ENCODE measurements around the gene GJC1. TPM values are rescaled to one million over a fixed set of nuclear protein-coding genes. Genes with fewer than 3 reads are reported as not detected.
A peak's percentile ranks its signal among the peaks of the same experiment; 100 is the strongest.

GJC1 gene
- total and polyA plus RNA-seq, 2 experiments from 2014 or later = 14.8 to 37.3 TPM

DNA sequence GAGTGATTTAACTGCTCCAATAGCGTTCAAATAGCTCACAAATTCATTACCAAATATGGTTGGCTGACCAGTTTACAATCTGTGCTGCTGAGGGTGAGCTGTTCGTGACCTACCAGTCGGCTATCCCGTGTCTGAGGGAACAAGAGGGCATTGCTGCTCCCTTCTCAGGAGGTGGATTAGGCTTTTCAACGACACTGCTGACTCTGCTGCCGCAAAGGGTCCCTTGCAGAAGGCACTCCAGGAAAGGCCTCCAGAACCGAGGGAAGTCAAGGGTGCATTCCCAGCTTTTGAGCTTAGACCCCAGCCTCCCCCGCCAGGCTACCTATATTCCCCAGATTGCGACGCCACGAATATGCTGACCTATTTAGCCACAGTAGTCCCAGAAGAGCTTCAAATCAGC, 32.3 kb downstream of the GJC1 start:
- DNase-seq (ENCODE audit: low read depth in 1 of 2, low spot score in 1 of 2) = peak in 1 of 2 donors; percentile 72
- peaks cover 42% of the 10 kb centered on the region for H3K4me1 ChIP-seq (ENCODE audit: low read depth)
- H3K27me3 ChIP-seq = no peaks in the 10 kb centered on the region
- TF ChIP-seq CTCF (IDR thresholded peaks at IDR 0.05; ENCODE audit: low read depth, low read length) = no peak
- H3K36me3 ChIP-seq = peaks cover 7% of the 10 kb centered on the region
- no peak overlapping the region for H3K4me3 ChIP-seq
- peak overlapping the region; percentile 98 for H3K27ac ChIP-seq
- H3K9me3 ChIP-seq (ENCODE audit: low read depth) = no peaks in the 10 kb centered on the region

DNA sequence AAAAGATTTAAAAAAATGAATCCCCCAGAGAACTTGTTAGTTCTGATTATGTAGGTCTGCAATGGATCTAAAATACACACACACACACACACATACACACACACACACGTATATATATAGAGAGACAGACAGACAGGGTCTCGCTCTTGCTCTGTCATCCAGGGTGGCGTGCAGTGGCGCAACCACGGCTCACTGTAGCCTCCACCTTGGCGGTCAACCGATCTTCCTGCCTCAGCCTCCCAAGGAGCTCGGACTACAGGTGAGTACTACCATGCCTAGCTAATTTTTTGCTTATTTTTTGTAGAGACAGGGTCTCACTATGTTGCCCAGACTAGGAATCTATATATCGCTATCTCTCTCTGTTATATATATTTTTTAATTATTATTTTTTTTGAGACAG, 33.4 kb downstream of the GJC1 start:
- Histone ChIP-seq H3K27ac (peak overlapping the region; percentile 98), H3K4me1 (ENCODE audit: low read depth) (peaks cover 31% of the 10 kb centered on the region), H3K36me3 (peaks cover 2% of the 10 kb centered on the region), H3K4me3 (no peak overlapping the region), H3K27me3 (no peaks in the 10 kb centered on the region), H3K9me3 (ENCODE audit: low read depth) (no peaks in the 10 kb centered on the region)
- no peak for TF ChIP-seq CTCF (IDR thresholded peaks at IDR 0.05; ENCODE audit: low read depth, low read length)
- DNase-seq (ENCODE audit: low read depth in 1 of 2, low spot score in 1 of 2) = no peak

DNA sequence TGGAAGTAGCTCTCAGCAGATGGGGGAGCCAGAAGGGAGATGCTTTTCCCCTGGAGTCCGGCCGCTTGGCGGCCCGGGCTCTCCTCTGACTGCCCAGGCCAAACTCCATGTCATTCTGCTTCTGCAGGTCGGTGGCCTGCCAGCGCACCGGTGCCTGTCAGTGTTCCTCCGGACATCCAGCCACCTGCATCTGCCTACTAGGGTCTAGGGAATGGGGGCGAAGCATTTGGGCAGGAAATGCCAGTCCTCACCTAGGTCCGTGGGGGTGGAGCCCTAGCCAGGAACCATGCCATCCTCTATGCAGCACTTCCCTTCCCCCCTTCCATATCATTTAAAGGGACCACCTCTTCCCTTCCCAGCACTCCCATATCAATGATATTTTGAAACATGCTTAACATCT, 34.2 kb downstream of the GJC1 start:
- no peaks in the 10 kb centered on the region for H3K9me3 ChIP-seq (ENCODE audit: low read depth)

GRCh38 chr17:44795421-44795820, 34.7 kb downstream of the GJC1 start:
- Histone ChIP-seq H3K4me1 (ENCODE audit: low read depth) (peaks cover 27% of the 10 kb centered on the region), H3K9me3 (ENCODE audit: low read depth) (no peaks in the 10 kb centered on the region), H3K27ac (peak overlapping the region; percentile 98), H3K27me3 (no peaks in the 10 kb centered on the region), H3K36me3 (no peaks in the 10 kb centered on the region), H3K4me3 (no peak overlapping the region)
- TF ChIP-seq CTCF (IDR thresholded peaks at IDR 0.05; ENCODE audit: low read depth, low read length) = no peak
- DNase-seq (ENCODE audit: low read depth in 1 of 2, low spot score in 1 of 2) = no peak

More for the DNA sequence above, 34.2 kb downstream of the GJC1 start:
- Histone ChIP-seq H3K4me3 (no peak overlapping the region), H3K27me3 (no peaks in the 10 kb centered on the region), H3K27ac (peak overlapping the region; percentile 98), H3K36me3 (no peaks in the 10 kb centered on the region), H3K4me1 (ENCODE audit: low read depth) (peaks cover 27% of the 10 kb centered on the region)
- TF ChIP-seq CTCF (IDR thresholded peaks at IDR 0.05; ENCODE audit: low read depth, low read length) = no peak
- DNase-seq (ENCODE audit: low read depth in 1 of 2, low spot score in 1 of 2) = no peak

- Histone ChIP-seq H3K4me1 (ENCODE audit: low read depth) (peaks cover 27% of the 10 kb centered on the region), H3K9me3 (ENCODE audit: low read depth) (no peaks in the 10 kb centered on the region), H3K36me3 (no peaks in the 10 kb centered on the region), H3K4me3 (no peak overlapping the region), H3K27me3 (no peaks in the 10 kb centered on the region), H3K27ac (peak overlapping the region; percentile 98)
- no peak for TF ChIP-seq CTCF (IDR thresholded peaks at IDR 0.05; ENCODE audit: low read depth, low read length)
- DNase-seq (ENCODE audit: low read depth in 1 of 2, low spot score in 1 of 2) = peak in 1 of 2 donors; percentile 64
Measured at GRCh38 chr17:44794851-44795413, 35.2 kb downstream of the GJC1 start.
